Mesenchymal stem cell (in vitro differentiated cells and primary cell): ENCODE data around the gene TNS1.

ENCODE experiments used
- DNase-seq: peaks from one replicate; pipeline ENCODE4 v3.0.0-alpha.2; 2013
- H2AFZ ChIP-seq: one replicate; pipeline ENCODE4 v1.6.1; 2013; ENCODE audit warnings: low read depth, mild to moderate bottlenecking, control low read depth, inconsistent platforms, low read length, moderate library complexity
- H2AK5ac ChIP-seq: 2 replicates; pipeline ENCODE4 v1.6.1; 2013; ENCODE audit warnings: low read length, moderate library complexity, mild to moderate bottlenecking, inconsistent platforms; ENCODE audit not compliant: severe bottlenecking
- H2BK120ac ChIP-seq: one replicate; pipeline ENCODE4 v1.6.1; 2013; ENCODE audit warnings: low read depth, mild to moderate bottlenecking, inconsistent platforms, low read length, moderate library complexity
- H2BK12ac ChIP-seq, 2 experiments: one replicate each; pipeline ENCODE4 v1.6.1; 2013; ENCODE audit warnings: inconsistent platforms in 2 of 2, low read length in 2 of 2, mild to moderate bottlenecking in 2 of 2, moderate library complexity in 2 of 2, control low read depth in 1 of 2
- H2BK15ac ChIP-seq: one replicate; pipeline ENCODE4 v1.6.1; 2013; ENCODE audit warnings: mild to moderate bottlenecking, low read depth, inconsistent platforms; ENCODE audit not compliant: poor library complexity, severe bottlenecking
- H2BK5ac ChIP-seq: 2 replicates; pipeline ENCODE4 v1.6.1; 2013; ENCODE audit warnings: low read depth, mild to moderate bottlenecking, low read length, control low read depth, inconsistent platforms; ENCODE audit not compliant: poor library complexity, severe bottlenecking
- H3K14ac ChIP-seq, 2 experiments: one replicate each; pipeline ENCODE4 v1.6.1; 2013; ENCODE audit warnings: inconsistent platforms in 2 of 2, low read length in 2 of 2, control low read depth in 1 of 2, mild to moderate bottlenecking in 1 of 2, moderate library complexity in 1 of 2
- H3K18ac ChIP-seq, 2 experiments: one replicate each; pipeline ENCODE4 v1.6.1; 2013; ENCODE audit warnings: inconsistent platforms in 2 of 2, low read length in 2 of 2, control low read depth in 1 of 2, low read depth in 1 of 2, mild to moderate bottlenecking in 1 of 2
- H3K23ac ChIP-seq, 2 experiments: one replicate each; pipeline ENCODE4 v1.6.1; 2013; ENCODE audit warnings: inconsistent platforms in 2 of 2, low read length in 2 of 2, mild to moderate bottlenecking in 2 of 2, moderate library complexity in 2 of 2, control low read depth in 1 of 2
- H3K27ac ChIP-seq: 2 replicates; pipeline ENCODE4 v1.5.1; 2013; ENCODE audit warnings: mild to moderate bottlenecking, moderate library complexity, low read length, control low read depth, inconsistent platforms; ENCODE audit not compliant: poor library complexity, severe bottlenecking
- H3K27me3 ChIP-seq, 2 experiments: 2 replicates each; pipeline versions ENCODE4 v1.6.1 to v1.7.0; 2013; ENCODE audit warnings: low read length in 2 of 2, mild to moderate bottlenecking in 2 of 2, moderate library complexity in 2 of 2, control low read depth in 1 of 2, inconsistent platforms in 1 of 2; ENCODE audit not compliant: control insufficient read depth in 1 of 2, insufficient read depth in 1 of 2
- H3K36me3 ChIP-seq, 2 experiments: 2 replicates each; pipeline versions ENCODE4 v1.6.1 to v1.7.0; 2013; ENCODE audit warnings: low read length in 2 of 2, control low read depth in 1 of 2, inconsistent platforms in 1 of 2, low read depth in 1 of 2, mild to moderate bottlenecking in 1 of 2; ENCODE audit not compliant: insufficient read depth in 2 of 2, control insufficient read depth in 1 of 2
- H3K4ac ChIP-seq, 2 experiments: one replicate each; pipeline ENCODE4 v1.6.1; 2013; ENCODE audit warnings: inconsistent platforms in 2 of 2, low read length in 2 of 2, mild to moderate bottlenecking in 2 of 2, moderate library complexity in 2 of 2, control low read depth in 1 of 2, low read depth in 1 of 2
- H3K4me1 ChIP-seq: 2 replicates; pipeline ENCODE4 v1.6.1; 2013; ENCODE audit warnings: low read depth, low read length, control low read depth; ENCODE audit not compliant: control insufficient read depth, insufficient read depth
- H3K4me2 ChIP-seq: 2 replicates; pipeline ENCODE4 v1.6.1; 2013; ENCODE audit warnings: low read length, mild to moderate bottlenecking, inconsistent platforms; ENCODE audit not compliant: poor library complexity, severe bottlenecking
- H3K4me3 ChIP-seq, 2 experiments: 2 replicates each; pipeline versions ENCODE4 v1.5.1 to v1.7.0; 2013; ENCODE audit warnings: low read length in 2 of 2, mild to moderate bottlenecking in 2 of 2, control low read depth in 1 of 2, low read depth in 1 of 2; ENCODE audit not compliant: insufficient read depth in 1 of 2
- H3K79me1 ChIP-seq: replicated peaks from 2 replicates; pipeline ENCODE4 v1.6.1; 2013; ENCODE audit warnings: mild to moderate bottlenecking, control low read depth, low read length, inconsistent platforms; ENCODE audit not compliant: poor library complexity, severe bottlenecking
- H3K9ac ChIP-seq: 2 replicates; pipeline ENCODE4 v1.7.0; 2013; ENCODE audit warnings: mild to moderate bottlenecking, low read length, moderate library complexity
- H3K9me3 ChIP-seq: 2 replicates; pipeline ENCODE4 v1.7.0; 2013; ENCODE audit warnings: mild to moderate bottlenecking, low read length; ENCODE audit not compliant: control insufficient read depth
- H4K8ac ChIP-seq: one replicate; pipeline ENCODE4 v1.6.1; 2013; ENCODE audit warnings: inconsistent platforms, mild to moderate bottlenecking, low read length, moderate library complexity
- H4K91ac ChIP-seq: one replicate; pipeline ENCODE4 v1.6.1; 2013; ENCODE audit warnings: mild to moderate bottlenecking, low read length, inconsistent platforms
- WGBS: methylation state at CpG from one replicate; pipeline ENCODE4 v1.1.7; 2013; ENCODE audit warnings: mixed read lengths; 5-methylcytosine and 5-hydroxymethylcytosine counted together

Gene TNS1

GRCh38 chr2:218010984-218011652, 8.3 kb upstream of the TNS1 start:
- Histone ChIP-seq H3K36me3 (no peaks in the 10 kb centered on the region), H3K9me3 (no peaks in the 10 kb centered on the region), H3K79me1 (no peaks in the 10 kb centered on the region), H4K8ac (no peak overlapping the region), H4K91ac (no peak overlapping the region), H3K27ac (no peak overlapping the region), H2AFZ (no peak overlapping the region), H3K14ac (no peak overlapping the region), H2BK5ac (no peak overlapping the region), H2BK120ac (no peak overlapping the region), H2BK15ac (no peak overlapping the region), H3K9ac (peak overlapping the region; percentile 75), H3K4ac (no peak overlapping the region), H3K4me3 (peak overlapping the region in 1 of 2 experiments; percentile 85), H3K23ac (no peak overlapping the region), H2BK12ac (no peak overlapping the region), H2AK5ac (no peak overlapping the region), H3K4me1 (peaks cover 26% of the 10 kb centered on the region), H3K18ac (no peak overlapping the region), H3K4me2 (no peak overlapping the region), H3K27me3 (peaks cover 16 to 74% of the 10 kb centered on the region in 2 experiments)
- no peak for DNase-seq
- 46% methylated on average over 8 of the region's 12 CpGs for WGBS

DNA sequence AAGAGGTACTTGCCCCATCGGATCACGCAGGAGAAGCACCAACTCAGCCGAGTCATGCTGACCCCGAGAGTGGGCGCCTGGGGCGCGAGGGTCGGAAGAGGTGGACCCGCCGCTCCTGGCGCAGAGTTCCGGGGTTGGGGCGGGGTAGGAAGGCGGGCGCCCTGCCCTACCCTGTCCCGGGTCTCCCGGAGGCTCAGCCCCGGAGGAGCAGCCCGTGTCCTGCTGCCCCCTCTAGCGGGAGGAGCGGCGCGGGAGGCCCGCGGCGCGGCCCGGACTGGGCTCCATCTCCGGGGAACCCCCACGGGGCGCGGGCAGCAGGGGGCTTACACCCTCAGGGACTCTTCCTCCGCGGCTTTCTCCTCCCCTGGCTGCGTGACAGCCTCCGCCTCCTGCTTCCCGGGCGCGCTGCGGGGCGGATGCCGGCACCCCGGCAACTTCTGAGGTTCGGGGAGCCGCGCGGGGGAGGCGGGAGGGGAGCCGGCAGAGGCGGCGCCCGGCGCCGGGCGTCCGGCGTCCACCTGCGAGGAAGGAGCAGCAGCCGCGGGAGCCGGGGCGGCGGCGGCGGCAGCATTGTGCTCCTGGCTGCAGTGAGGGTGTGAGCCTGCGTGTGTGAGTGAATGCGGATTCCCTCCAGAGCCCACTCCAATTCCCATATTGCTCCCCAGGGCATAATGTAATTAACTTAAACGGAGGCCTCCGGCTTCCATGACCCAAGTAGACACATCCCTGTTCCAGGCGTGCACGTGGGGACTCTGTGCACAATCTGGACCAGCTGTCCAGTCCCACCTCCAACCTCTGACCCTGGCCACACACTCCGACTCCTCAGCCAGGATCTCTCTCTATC, 7.6 kb upstream of the TNS1 start:
- Histone ChIP-seq H3K14ac (no peak overlapping the region), H2BK15ac (peak overlapping the region; percentile 71), H2BK5ac (no peak overlapping the region), H3K27ac (no peak overlapping the region), H2BK12ac (no peak overlapping the region), H2BK120ac (no peak overlapping the region), H3K23ac (no peak overlapping the region), H4K91ac (no peak overlapping the region), H3K18ac (peak overlapping the region in 1 of 2 experiments; percentile 50), H3K79me1 (no peaks in the 10 kb centered on the region), H2AFZ (peak overlapping the region; percentile 36), H3K36me3 (no peaks in the 10 kb centered on the region), H4K8ac (no peak overlapping the region), H3K9ac (peak overlapping the region; percentile 75), H3K9me3 (no peaks in the 10 kb centered on the region), H2AK5ac (no peak overlapping the region), H3K4me2 (peak overlapping the region; percentile 92), H3K4ac (no peak overlapping the region), H3K4me3 (peak overlapping the region; percentile 48 to 85), H3K4me1 (peaks cover 28% of the 10 kb centered on the region), H3K27me3 (peaks cover 16 to 69% of the 10 kb centered on the region in 2 experiments)
- DNase-seq: peak; percentile 56
- 2% methylated on average over 45 of the region's 72 CpGs for WGBS

GRCh38 chr2:218009765-218010139, 7.0 kb upstream of the TNS1 start:
- H4K8ac ChIP-seq: no peak overlapping the region
- H2AK5ac ChIP-seq: no peak overlapping the region
- no peak overlapping the region for H3K27ac ChIP-seq
- no peak overlapping the region for H2BK5ac ChIP-seq
- peaks cover 16 to 69% of the 10 kb centered on the region in 2 experiments for H3K27me3 ChIP-seq
- no peaks in the 10 kb centered on the region for H3K79me1 ChIP-seq
- H3K9me3 ChIP-seq: no peaks in the 10 kb centered on the region
- no peak overlapping the region for H2BK120ac ChIP-seq
- H3K4ac ChIP-seq: no peak overlapping the region
- H3K23ac ChIP-seq: peak overlapping the region in 1 of 2 experiments; percentile 49
- H3K36me3 ChIP-seq: no peaks in the 10 kb centered on the region
- no peak overlapping the region for H4K91ac ChIP-seq
- peak overlapping the region; percentile 92 for H3K4me2 ChIP-seq
- H2AFZ ChIP-seq: peak overlapping the region; percentile 36
- peak overlapping the region; percentile 48 to 85 for H3K4me3 ChIP-seq
- peak overlapping the region; percentile 71 for H2BK15ac ChIP-seq
- H3K4me1 ChIP-seq: peaks cover 28% of the 10 kb centered on the region
- peak overlapping the region; percentile 75 for H3K9ac ChIP-seq
- H2BK12ac ChIP-seq: no peak overlapping the region
- H3K14ac ChIP-seq: no peak overlapping the region
- WGBS: 1% methylated on average over 19 of the region's 20 CpGs
- peak overlapping the region in 1 of 2 experiments; percentile 50 for H3K18ac ChIP-seq
- DNase-seq: no peak

DNA sequence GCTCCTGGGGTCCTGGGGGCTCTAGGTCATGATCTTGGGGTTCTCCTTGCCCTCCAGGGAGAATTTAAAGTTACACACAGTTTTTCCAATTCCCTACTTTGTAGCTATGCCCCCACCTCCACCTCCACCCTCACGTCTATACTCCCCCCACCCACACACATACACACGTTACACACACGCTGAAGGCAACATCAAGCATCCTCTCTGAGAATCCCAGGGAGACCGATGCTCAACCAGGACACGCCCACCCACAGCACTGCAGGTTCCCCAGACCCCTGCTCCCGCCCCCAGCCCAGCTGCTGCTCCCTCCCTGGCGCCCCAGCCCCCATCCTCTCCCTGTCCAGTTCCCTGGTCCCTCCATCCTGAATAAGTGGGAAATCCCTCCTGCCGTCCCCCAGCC, 6.4 kb upstream of the TNS1 start:
- 22% methylated on average over 8 of the region's 8 CpGs for WGBS
- H2BK120ac ChIP-seq: no peak overlapping the region
- H4K91ac ChIP-seq: no peak overlapping the region
- H3K4me2 ChIP-seq: no peak overlapping the region
- DNase-seq: no peak
- H3K14ac ChIP-seq: no peak overlapping the region
- H3K18ac ChIP-seq: no peak overlapping the region
- H2AFZ ChIP-seq: no peak overlapping the region
- no peak overlapping the region for H3K27ac ChIP-seq
- no peak overlapping the region for H2BK5ac ChIP-seq
- peaks cover 16 to 65% of the 10 kb centered on the region in 2 experiments for H3K27me3 ChIP-seq
- H3K4me1 ChIP-seq: peaks cover 28% of the 10 kb centered on the region
- H2BK15ac ChIP-seq: no peak overlapping the region
- no peaks in the 10 kb centered on the region for H3K79me1 ChIP-seq
- H2BK12ac ChIP-seq: no peak overlapping the region
- no peaks in the 10 kb centered on the region for H3K36me3 ChIP-seq
- no peak overlapping the region for H3K23ac ChIP-seq
- no peak overlapping the region for H2AK5ac ChIP-seq
- peak overlapping the region in 1 of 2 experiments; percentile 85 for H3K4me3 ChIP-seq
- H3K9ac ChIP-seq: peak overlapping the region; percentile 75
- no peak overlapping the region for H3K4ac ChIP-seq
- no peaks in the 10 kb centered on the region for H3K9me3 ChIP-seq
- no peak overlapping the region for H4K8ac ChIP-seq
